K562 (cell line): ENCODE data around the gene APEX1. TPM values are rescaled to one million over a fixed set of nuclear protein-coding genes. Genes with fewer than 3 reads are reported as not detected.

Experiments used
- ARID1B ChIP-seq: fragments of 450-650 bp; IDR thresholded peaks from 2 replicates; pipeline ENCODE4 v1.6.1; 2016; ENCODE audit warnings: antibody characterized with exemption, mild to moderate bottlenecking, inconsistent platforms
- CBFB ChIP-seq: sonication (generic); formaldehyde crosslinking; IDR thresholded peaks from 2 replicates; pipeline ENCODE4 v1.4.0; 2020; ENCODE audit warnings: mild to moderate bottlenecking, missing genetic modification reagents
- DACH1 ChIP-seq: fragments of 450-650 bp; IDR thresholded peaks from 2 replicates; pipeline ENCODE4 v1.6.1; 2018; ENCODE audit not compliant: partially characterized antibody
- HNRNPLL ChIP-seq: fragments of 200-400 bp; formaldehyde crosslinking; IDR thresholded peaks from 2 replicates; pipeline ENCODE4 v1.6.1; 2017; ENCODE audit warnings: low read length, low read depth, mild to moderate bottlenecking; ENCODE audit not compliant: poor library complexity, severe bottlenecking
- LEF1 ChIP-seq: fragments of 450-650 bp; IDR thresholded peaks from 2 replicates; pipeline ENCODE4 v1.6.1; 2016; ENCODE audit warnings: mild to moderate bottlenecking
- MIER1 ChIP-seq: fragments of 450-650 bp; IDR thresholded peaks from 2 replicates; pipeline ENCODE4 v1.6.1; 2016; ENCODE audit warnings: antibody characterized with exemption, mild to moderate bottlenecking, low read depth
- NRF1 ChIP-seq, 2 experiments: fragments of 450-650 bp; IDR thresholded peaks in 1 of 2; conservative IDR thresholded peaks in 1 of 2; 2 replicates each; pipeline ENCODE4 v1.6.1; 2014; ENCODE audit warnings: mild to moderate bottlenecking in 2 of 2
- SMARCA4 ChIP-seq: fragments of 450-650 bp; IDR thresholded peaks from 2 replicates; pipeline ENCODE4 v1.6.1; 2016
- SMARCE1 ChIP-seq: fragments of 450-650 bp; IDR thresholded peaks from 2 replicates; pipeline ENCODE4 v1.7.1; 2016; ENCODE audit warnings: mild to moderate bottlenecking
- SMC3 ChIP-seq: conservative IDR thresholded peaks from 2 replicates; pipeline ENCODE4 v1.6.1; 2011; ENCODE audit warnings: low read depth, low read length, improper control_type of control experiment; ENCODE audit not compliant: insufficient read depth
- TFAM ChIP-seq: fragments of 250-450 bp; sonication (Bioruptor Pico); conservative IDR thresholded peaks from 2 replicates; pipeline ENCODE4 v1.5.0; 2021; ENCODE audit warnings: mild to moderate bottlenecking, moderate library complexity
- ZC3H4 ChIP-seq: sonication (generic); formaldehyde crosslinking; IDR thresholded peaks from 2 replicates; pipeline ENCODE4 v1.9.0; 2021; ENCODE audit warnings: missing genetic modification reagents, borderline replicate concordance
- ZNF134 ChIP-seq: fragments of 250-450 bp; sonication (Bioruptor Pico); conservative IDR thresholded peaks from 2 replicates; pipeline ENCODE4 v1.4.0; 2020
- ZNF785 ChIP-seq: fragments of 250-450 bp; sonication (Bioruptor Pico); IDR thresholded peaks from 2 replicates; pipeline ENCODE4 v1.4.0; 2020; ENCODE audit warnings: mild to moderate bottlenecking
- polyA plus RNA-seq, 8 experiments: library from polyadenylated mRNA; depleted of rRNA in 4 of 8; stranded (reverse) in 5 of 8; unstranded in 3 of 8; fragments of >200 nt; fragmentation: Nextera tagmentation in 2 of 8; fragmentation: Illumina TruSeq in 1 of 8; extraction: Ambion mirVana in 2 of 8; extraction: Trizol in 1 of 8; gene quantifications; 2 replicates each; pipeline versions ENCODE4 v1.2.1 to v1.2.3, GENCODE V29; 2011 to 2014; ENCODE audit warnings: inconsistent platforms in 1 of 8, missing spikeins in 1 of 8
- total RNA-seq, 7 experiments: library from RNA; depleted of rRNA in 6 of 7; stranded (reverse); fragments of >200 nt in 6 of 7; fragmentation: Illumina TruSeq in 2 of 7; extraction: Trizol in 2 of 7; gene quantifications; 2 replicates each; pipeline versions ENCODE4 v1.2.1 to v1.2.3, GENCODE V29; 2011 to 2021; ENCODE audit warnings: low replicate concordance in 1 of 7
- TF ChIP-seq, protein P1 (sequence below): sonication (generic); formaldehyde crosslinking; IDR thresholded peaks from 2 replicates; pipeline ENCODE4 v1.8.0; 2022; ENCODE audit warnings: missing genetic modification reagents, mild to moderate bottlenecking, borderline replicate concordance
- TF ChIP-seq, protein P2 (sequence below): IDR thresholded peaks from 2 replicates; pipeline ENCODE4 v1.6.1; 2011; ENCODE audit not compliant: insufficient read length; ENCODE audit errors: extremely low read depth
- TF ChIP-seq, protein P3 (sequence below): sonication (generic); formaldehyde crosslinking; IDR thresholded peaks from 2 replicates; pipeline ENCODE4 v1.8.1; 2022; ENCODE audit warnings: missing genetic modification reagents
- TF ChIP-seq, protein P4 (sequence below): fragments of 250-450 bp; sonication (Bioruptor Pico); IDR thresholded peaks from 2 replicates; pipeline ENCODE4 v1.5.0; 2021
- TF ChIP-seq, protein P5 (sequence below): conservative IDR thresholded peaks from 2 replicates; pipeline ENCODE4 v1.6.1; 2011; ENCODE audit warnings: low read depth, mild to moderate bottlenecking, low read length; ENCODE audit not compliant: control insufficient read depth
- TF ChIP-seq, protein P6 (sequence below): sonication (generic); formaldehyde crosslinking; IDR thresholded peaks from 2 replicates; pipeline ENCODE4 v1.8.0; 2022; ENCODE audit warnings: mild to moderate bottlenecking, missing genetic modification reagents

APEX1 gene
- total and polyA plus RNA-seq, 9 of the 15 experiments (the other 6 are each of a cell fraction or from before 2014, with no cell fraction given), result 50.2 to 274 (median 158) TPM

DNA sequence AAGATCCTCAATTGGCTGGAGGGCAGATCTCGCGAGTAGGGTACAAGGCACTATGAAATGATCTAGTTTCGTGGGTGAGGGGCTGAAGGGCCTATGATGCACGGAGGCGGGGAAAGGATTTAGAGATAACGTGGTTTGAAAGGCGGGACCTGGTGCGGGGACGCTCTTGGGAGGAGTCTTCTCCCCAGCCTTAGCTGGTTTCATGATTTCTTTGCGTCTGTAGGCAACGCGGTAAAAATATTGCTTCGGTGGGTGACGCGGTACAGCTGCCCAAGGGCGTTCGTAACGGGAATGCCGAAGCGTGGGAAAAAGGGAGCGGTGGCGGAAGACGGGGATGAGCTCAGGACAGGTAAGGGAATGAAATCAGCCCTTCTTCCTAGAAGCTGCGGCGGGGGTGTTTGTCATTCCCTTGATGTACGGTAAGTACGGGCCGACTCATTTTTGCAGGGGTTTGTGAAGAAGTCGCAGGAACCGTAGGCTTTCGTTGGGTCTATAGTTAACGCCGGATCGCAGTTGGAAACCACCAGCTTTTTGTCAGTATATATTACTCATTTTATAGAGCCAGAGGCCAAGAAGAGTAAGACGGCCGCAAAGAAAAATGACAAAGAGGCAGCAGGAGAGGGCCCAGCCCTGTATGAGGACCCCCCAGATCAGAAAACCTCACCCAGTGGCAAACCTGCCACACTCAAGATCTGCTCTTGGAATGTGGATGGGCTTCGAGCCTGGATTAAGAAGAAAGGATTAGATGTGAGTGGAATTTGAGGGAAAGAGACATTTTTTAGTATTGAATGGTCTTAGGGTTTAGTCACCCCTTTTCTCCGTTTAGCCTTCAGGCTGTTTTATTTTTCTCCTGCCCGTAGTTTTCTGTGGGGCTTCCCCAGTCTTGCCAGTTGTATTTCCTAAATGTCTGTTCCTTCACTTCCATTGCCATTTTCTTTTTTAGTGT, 602 bp downstream of the APEX1 start (continued):
- TF ChIP-seq, protein P1, sequence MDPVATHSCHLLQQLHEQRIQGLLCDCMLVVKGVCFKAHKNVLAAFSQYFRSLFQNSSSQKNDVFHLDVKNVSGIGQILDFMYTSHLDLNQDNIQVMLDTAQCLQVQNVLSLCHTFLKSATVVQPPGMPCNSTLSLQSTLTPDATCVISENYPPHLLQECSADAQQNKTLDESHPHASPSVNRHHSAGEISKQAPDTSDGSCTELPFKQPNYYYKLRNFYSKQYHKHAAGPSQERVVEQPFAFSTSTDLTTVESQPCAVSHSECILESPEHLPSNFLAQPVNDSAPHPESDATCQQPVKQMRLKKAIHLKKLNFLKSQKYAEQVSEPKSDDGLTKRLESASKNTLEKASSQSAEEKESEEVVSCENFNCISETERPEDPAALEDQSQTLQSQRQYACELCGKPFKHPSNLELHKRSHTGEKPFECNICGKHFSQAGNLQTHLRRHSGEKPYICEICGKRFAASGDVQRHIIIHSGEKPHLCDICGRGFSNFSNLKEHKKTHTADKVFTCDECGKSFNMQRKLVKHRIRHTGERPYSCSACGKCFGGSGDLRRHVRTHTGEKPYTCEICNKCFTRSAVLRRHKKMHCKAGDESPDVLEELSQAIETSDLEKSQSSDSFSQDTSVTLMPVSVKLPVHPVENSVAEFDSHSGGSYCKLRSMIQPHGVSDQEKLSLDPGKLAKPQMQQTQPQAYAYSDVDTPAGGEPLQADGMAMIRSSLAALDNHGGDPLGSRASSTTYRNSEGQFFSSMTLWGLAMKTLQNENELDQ (CRISPR knock-in tag), result no peak
- TF ChIP-seq, protein P2, sequence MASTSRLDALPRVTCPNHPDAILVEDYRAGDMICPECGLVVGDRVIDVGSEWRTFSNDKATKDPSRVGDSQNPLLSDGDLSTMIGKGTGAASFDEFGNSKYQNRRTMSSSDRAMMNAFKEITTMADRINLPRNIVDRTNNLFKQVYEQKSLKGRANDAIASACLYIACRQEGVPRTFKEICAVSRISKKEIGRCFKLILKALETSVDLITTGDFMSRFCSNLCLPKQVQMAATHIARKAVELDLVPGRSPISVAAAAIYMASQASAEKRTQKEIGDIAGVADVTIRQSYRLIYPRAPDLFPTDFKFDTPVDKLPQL, result no peak
- TF ChIP-seq CBFB (no peak), TFAM (CRISPR knock-in tag) (no peak), ZC3H4 (CRISPR knock-in tag) (no peak), MIER1 (no peak), NRF1 (conservative IDR thresholded peaks at IDR 0.05 in 1 of 2, IDR thresholded peaks at IDR 0.05 in 1 of 2) (0 out of 4 replicates have a peak, but pooled peaks of 1 of the 2 experiments have one; percentile 12), SMARCE1 (no peak), ZNF785 (CRISPR knock-in tag) (no peak), SMARCA4 (peak; percentile 56; the same call in 1 of the 2 replicates), HNRNPLL (no peak), ARID1B (peak; percentile 43; the same call in 1 of the 2 replicates), DACH1 (no peak), SMC3 (no peak), ZNF134 (CRISPR knock-in tag) (no peak), LEF1 (no peak)
- TF ChIP-seq, protein P3, sequence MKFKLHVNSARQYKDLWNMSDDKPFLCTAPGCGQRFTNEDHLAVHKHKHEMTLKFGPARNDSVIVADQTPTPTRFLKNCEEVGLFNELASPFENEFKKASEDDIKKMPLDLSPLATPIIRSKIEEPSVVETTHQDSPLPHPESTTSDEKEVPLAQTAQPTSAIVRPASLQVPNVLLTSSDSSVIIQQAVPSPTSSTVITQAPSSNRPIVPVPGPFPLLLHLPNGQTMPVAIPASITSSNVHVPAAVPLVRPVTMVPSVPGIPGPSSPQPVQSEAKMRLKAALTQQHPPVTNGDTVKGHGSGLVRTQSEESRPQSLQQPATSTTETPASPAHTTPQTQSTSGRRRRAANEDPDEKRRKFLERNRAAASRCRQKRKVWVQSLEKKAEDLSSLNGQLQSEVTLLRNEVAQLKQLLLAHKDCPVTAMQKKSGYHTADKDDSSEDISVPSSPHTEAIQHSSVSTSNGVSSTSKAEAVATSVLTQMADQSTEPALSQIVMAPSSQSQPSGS, result no peak
- TF ChIP-seq, protein P4, sequence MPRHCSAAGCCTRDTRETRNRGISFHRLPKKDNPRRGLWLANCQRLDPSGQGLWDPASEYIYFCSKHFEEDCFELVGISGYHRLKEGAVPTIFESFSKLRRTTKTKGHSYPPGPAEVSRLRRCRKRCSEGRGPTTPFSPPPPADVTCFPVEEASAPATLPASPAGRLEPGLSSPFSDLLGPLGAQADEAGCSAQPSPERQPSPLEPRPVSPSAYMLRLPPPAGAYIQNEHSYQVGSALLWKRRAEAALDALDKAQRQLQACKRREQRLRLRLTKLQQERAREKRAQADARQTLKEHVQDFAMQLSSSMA (CRISPR knock-in tag), result no peak
- TF ChIP-seq, protein P5, sequence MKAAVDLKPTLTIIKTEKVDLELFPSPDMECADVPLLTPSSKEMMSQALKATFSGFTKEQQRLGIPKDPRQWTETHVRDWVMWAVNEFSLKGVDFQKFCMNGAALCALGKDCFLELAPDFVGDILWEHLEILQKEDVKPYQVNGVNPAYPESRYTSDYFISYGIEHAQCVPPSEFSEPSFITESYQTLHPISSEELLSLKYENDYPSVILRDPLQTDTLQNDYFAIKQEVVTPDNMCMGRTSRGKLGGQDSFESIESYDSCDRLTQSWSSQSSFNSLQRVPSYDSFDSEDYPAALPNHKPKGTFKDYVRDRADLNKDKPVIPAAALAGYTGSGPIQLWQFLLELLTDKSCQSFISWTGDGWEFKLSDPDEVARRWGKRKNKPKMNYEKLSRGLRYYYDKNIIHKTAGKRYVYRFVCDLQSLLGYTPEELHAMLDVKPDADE, result no peak
- TF ChIP-seq, protein P6, sequence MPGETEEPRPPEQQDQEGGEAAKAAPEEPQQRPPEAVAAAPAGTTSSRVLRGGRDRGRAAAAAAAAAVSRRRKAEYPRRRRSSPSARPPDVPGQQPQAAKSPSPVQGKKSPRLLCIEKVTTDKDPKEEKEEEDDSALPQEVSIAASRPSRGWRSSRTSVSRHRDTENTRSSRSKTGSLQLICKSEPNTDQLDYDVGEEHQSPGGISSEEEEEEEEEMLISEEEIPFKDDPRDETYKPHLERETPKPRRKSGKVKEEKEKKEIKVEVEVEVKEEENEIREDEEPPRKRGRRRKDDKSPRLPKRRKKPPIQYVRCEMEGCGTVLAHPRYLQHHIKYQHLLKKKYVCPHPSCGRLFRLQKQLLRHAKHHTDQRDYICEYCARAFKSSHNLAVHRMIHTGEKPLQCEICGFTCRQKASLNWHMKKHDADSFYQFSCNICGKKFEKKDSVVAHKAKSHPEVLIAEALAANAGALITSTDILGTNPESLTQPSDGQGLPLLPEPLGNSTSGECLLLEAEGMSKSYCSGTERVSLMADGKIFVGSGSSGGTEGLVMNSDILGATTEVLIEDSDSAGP, result no peak
